GM12892 (cell line): Measurements from ENCODE around the gene BEND4.

ENCODE experiments used
- DNase-seq: peaks from one replicate; pipeline ENCODE4 v3.0.0; 2011; ENCODE audit not compliant: insufficient read length
- FAIRE-seq: peaks from 2 replicates; lab custom pipeline; 2011; peaks lifted over from hg19 to GRCh38; lab: Jason Lieb, UNC
- POLR2A ChIP-seq: IDR thresholded peaks from 2 replicates; pipeline ENCODE4 v1.6.1; 2011; ENCODE audit warnings: low read depth, low read length, control low read depth
- POLR2AphosphoS5 ChIP-seq: IDR thresholded peaks from 2 replicates; pipeline ENCODE4 v1.6.1; 2011; ENCODE audit warnings: low read depth, low read length, control low read depth
- TAF1 ChIP-seq: IDR thresholded peaks from 2 replicates; pipeline ENCODE4 v1.6.1; 2011; ENCODE audit warnings: low read depth, mild to moderate bottlenecking, control low read depth, low read length, borderline replicate concordance

The BEND4 gene

DNA sequence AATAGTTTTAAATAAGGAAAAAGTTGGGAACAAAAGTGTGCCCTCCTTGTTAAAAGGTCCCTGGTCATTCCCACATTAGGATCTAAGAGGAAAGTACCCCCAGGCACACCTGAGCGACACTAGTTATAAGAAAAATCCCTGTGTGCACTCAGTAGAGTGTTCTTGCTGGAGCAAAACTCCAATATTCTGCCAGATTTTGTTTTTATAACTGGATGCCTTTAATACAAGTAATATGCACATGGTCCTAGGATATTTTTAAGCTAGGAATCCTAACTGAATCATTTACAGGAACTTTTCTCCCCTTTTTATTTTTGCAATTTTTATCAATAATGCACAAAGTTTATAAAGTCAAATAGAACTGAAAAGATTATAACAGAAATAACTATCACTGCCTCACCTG lies 68.6 kb downstream of the BEND4 start:
- FAIRE-seq: no peak
- DNase-seq: no peak
- TF ChIP-seq TAF1: no peak
- no peak for TF ChIP-seq POLR2AphosphoS5
- TF ChIP-seq POLR2A: no peak

DNA sequence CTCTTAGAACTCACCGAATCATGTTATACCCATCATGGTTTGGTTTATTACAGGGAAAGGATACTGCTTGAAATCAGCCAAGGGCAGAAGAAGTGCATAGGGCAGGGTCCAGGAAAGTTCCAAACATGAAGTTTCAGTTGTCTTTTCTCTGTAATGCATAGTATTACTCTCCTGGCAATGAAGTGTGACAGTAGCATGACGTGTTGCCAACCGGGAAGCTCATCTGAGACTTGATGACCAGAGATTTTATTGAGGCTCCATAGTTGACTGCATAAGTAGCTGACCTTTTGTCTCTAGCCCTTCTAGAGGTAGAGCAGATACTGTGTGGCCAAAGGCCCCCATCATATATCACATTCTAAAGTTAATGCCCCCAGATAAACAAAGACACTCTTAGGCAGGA lies 72.1 kb downstream of the BEND4 start:
- TF ChIP-seq POLR2AphosphoS5 (no peak), POLR2A (no peak), TAF1 (no peak)
- no peak for DNase-seq
- FAIRE-seq: no peak

DNA sequence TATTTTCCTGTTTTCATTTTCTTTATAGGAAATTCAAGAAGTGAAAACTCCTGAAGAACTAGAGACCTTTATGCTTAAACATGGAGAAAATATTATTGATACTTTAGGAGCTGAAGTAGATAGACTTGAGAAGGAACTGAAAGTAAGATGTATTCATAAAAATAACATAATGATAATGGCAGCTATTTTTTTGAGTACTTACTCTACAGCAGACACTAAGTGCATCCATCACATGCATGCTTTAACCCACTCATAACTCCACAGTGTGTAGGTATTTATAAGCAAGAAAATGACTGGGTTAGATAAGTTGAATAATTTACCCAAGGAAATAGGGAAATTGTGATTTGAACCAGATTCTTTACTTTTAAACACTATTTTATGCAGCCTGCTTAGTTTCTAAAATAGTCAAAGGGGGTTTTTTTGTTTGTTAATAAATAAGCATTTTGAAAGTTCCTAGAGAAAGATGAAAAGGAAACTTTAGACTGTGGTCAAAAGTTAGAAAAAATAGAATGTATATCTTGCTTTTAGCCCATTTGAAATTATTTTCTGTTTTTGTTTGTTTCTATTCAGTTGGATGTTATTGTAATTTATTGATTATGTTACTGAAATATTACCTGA lies 74.2 kb downstream of the BEND4 start:
- peak; percentile 22 for DNase-seq
- no peak for FAIRE-seq
- TF ChIP-seq POLR2AphosphoS5 (no peak), POLR2A (no peak), TAF1 (no peak)

DNA sequence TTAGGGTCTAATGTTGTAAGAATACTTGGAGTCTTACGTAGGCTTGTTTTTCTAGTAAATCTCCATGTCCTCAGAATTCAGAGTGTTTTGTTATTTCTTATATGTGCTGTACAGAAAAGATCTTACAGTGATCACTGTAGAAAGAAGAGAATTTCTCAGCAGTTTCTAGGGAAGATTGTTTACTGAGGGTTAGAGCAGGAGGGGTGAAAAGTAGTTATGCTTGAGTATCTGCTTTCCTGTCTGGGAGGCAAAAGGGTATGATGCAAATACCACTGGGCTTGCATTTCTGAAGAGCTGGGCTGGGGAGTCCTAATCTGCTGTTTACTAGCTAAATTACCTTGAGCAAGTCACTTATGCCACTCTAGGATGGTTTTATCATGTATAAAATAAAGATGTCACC lies 78.2 kb downstream of the BEND4 start:
- TF ChIP-seq TAF1: no peak
- TF ChIP-seq POLR2A: no peak
- TF ChIP-seq POLR2AphosphoS5: no peak
- no peak for FAIRE-seq
- no peak for DNase-seq

DNA sequence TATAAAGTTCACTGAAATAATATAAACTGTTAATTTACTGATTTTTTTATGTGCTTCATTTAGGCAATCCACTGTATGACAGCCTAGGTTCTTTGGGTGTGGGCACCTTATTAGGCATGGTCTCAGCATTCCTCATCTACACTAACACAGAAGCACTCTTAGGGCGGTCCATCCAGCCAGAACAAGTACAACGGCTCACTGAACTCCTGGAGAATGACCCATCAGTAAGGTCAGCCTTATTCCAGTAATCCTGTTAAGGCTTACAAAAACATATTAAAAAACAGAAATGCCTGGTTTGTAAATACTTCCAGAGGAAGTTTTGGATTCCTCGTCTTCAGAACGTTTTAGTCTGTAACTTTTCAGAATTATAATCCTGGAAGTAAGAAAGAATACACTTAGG lies 82.0 kb downstream of the BEND4 start:
- no peak for TF ChIP-seq POLR2A
- no peak for TF ChIP-seq POLR2AphosphoS5
- TF ChIP-seq TAF1: no peak
- no peak for FAIRE-seq
- no peak for DNase-seq

DNA sequence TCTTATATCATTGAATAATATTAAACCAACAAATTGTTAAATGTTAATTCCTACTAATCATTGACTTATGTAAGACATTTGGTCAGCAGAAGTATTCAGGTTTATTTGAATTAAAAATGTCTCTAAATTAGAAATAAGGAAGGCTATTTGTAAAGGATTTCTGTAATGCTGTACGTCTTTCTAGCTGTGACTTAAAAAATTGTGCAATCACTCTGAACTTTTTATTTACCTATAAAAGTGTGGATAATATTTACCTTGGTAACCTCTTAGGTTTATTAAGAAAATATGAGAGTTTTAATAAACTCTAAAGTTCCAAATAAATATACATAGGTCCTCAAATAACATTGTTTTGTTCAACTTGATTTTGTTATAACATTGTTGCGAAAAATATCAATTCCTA lies 85.2 kb downstream of the BEND4 start:
- no peak for FAIRE-seq
- DNase-seq: no peak
- TF ChIP-seq TAF1 (no peak), POLR2AphosphoS5 (no peak), POLR2A (no peak)

DNA sequence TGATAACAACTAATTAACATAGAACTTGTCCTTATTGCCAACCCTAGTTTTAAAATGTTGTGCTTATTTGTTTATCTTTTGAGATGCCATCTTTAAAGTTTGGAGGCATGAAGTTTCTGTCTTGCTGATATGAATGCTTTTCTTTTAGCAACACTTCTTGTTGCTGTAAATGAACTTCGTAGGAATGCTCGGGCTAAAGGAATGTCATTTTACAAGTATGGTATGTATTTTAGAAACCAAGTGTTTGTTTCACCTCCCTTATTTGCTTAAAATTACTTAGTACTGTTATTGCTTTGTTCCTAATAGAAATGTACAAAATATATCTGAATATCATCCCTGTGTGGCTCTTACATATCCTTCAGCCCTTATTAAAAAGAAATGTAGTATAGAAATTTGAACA lies 86.1 kb downstream of the BEND4 start:
- DNase-seq (no peak), FAIRE-seq (no peak)
- TF ChIP-seq POLR2AphosphoS5 (no peak), TAF1 (no peak), POLR2A (no peak)
